Hepatocyte (in vitro differentiated cells): ENCODE data around the gene NKAIN2.

Source experiments
- EZH2 ChIP-seq: fragments of 200-600 bp; sonication (generic); IDR thresholded peaks from 2 replicates; pipeline ENCODE4 v1.6.1; 2016; ENCODE audit warnings: antibody characterized with exemption, mild to moderate bottlenecking, borderline replicate concordance
- EZH2phosphoT487 ChIP-seq: fragments of 200-600 bp; sonication (generic); IDR thresholded peaks from one replicate; pipeline ENCODE4 v1.6.1; 2018; ENCODE audit warnings: antibody characterized with exemption, mild to moderate bottlenecking, low read depth, moderate library complexity; ENCODE audit not compliant: unreplicated experiment, severe bottlenecking
- TF ChIP-seq, protein P1 (sequence below): fragments of 200-600 bp; sonication (generic); IDR thresholded peaks from 2 replicates; pipeline ENCODE4 v1.5.1; 2016; ENCODE audit warnings: antibody characterized with exemption, mild to moderate bottlenecking; ENCODE audit not compliant: poor library complexity

DNA sequence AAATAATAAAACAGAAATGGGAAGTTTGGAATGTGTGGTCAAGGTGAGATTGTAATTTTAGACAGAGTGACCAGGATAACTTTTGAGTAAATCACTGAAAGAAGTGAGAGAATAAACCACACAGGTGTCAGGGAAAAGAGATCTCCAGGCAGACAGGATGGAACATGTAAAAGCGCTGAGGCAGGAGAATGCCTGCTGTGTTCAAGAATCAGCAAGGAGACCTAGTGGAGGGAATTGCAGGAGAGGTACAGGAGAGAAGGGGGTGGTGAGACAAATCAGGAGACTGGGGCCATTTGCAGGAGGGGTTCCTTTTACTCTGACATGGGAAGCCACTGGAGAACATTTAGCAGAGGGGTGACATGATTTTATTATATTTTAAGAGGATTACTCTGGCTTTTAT, 456.7 kb downstream of the NKAIN2 start:
- TF ChIP-seq, protein P1, sequence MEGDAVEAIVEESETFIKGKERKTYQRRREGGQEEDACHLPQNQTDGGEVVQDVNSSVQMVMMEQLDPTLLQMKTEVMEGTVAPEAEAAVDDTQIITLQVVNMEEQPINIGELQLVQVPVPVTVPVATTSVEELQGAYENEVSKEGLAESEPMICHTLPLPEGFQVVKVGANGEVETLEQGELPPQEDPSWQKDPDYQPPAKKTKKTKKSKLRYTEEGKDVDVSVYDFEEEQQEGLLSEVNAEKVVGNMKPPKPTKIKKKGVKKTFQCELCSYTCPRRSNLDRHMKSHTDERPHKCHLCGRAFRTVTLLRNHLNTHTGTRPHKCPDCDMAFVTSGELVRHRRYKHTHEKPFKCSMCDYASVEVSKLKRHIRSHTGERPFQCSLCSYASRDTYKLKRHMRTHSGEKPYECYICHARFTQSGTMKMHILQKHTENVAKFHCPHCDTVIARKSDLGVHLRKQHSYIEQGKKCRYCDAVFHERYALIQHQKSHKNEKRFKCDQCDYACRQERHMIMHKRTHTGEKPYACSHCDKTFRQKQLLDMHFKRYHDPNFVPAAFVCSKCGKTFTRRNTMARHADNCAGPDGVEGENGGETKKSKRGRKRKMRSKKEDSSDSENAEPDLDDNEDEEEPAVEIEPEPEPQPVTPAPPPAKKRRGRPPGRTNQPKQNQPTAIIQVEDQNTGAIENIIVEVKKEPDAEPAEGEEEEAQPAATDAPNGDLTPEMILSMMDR, result no peak
- no peak for TF ChIP-seq EZH2phosphoT487
- TF ChIP-seq EZH2, result no peak
